ENCODE measurements around the gene RHOJ. TPM values are rescaled to one million over a fixed set of nuclear protein-coding genes. Genes with fewer than 3 reads are reported as not detected.

RHOJ gene
- total and polyA plus RNA-seq, 2 of the 8 experiments (the other 6 are each of a cell fraction or from before 2014, with no cell fraction given), result 0.11 TPM; not detected in 1

GRCh38 chr14:63300854-63301253 lies 96.6 kb downstream of the RHOJ start:
- Histone ChIP-seq H3K4me2 (ENCODE audit: insufficient read depth in 1 of 2, low read depth in 2 of 2, low read length in 2 of 2) (no peak overlapping the region), H3K9ac (replicated peaks in 1 of 4; ENCODE audit: extremely low read depth in 1 of 4, low read depth in 3 of 4, low read length in 3 of 4) (no peak overlapping the region), H3K4me1 (replicated peaks in 1 of 4; ENCODE audit: control insufficient read depth in 3 of 4, insufficient read depth in 4 of 4, low read length in 3 of 4) (peaks cover 0 to 5% (median 2%) of the 10 kb centered on the region in 4 experiments; a peak in 3 of 7 replicates), H3K4ac (replicated peaks; ENCODE audit: insufficient read length, low read depth, low read length) (no peak overlapping the region), H2AFZ (ENCODE audit: low read length) (no peak overlapping the region), H4K8ac (ENCODE audit: extremely low read depth, insufficient read depth, low read length) (no peak overlapping the region), H2BK5ac (ENCODE audit: low read depth, low read length) (no peak overlapping the region), H2BK120ac (replicated peaks; ENCODE audit: low read depth, low read length) (no peak overlapping the region), H3K18ac (ENCODE audit: extremely low read depth, low read length) (no peak overlapping the region), H4K91ac (replicated peaks; ENCODE audit: insufficient read length, low read length) (no peak overlapping the region), H2AK5ac (ENCODE audit: low read depth, low read length) (no peak overlapping the region), H4K5ac (ENCODE audit: insufficient read length, low read depth, low read length) (no peak overlapping the region), H2BK15ac (ENCODE audit: low read length) (no peak overlapping the region), H3K27ac (ENCODE audit: low read depth, low read length) (no peak overlapping the region), H2BK20ac (ENCODE audit: low read length) (no peak overlapping the region), H3K79me1 (ENCODE audit: low read depth, low read length) (no peaks in the 10 kb centered on the region), H3K14ac (ENCODE audit: insufficient read length) (no peak overlapping the region), H2BK12ac (ENCODE audit: low read depth, low read length) (no peak overlapping the region), H3K79me2 (ENCODE audit: control insufficient read depth in 1 of 2, insufficient read depth in 2 of 2, low read length in 2 of 2) (no peaks in the 10 kb centered on the region), H3K23ac (ENCODE audit: insufficient read length) (no peak overlapping the region), H3K56ac (replicated peaks; ENCODE audit: insufficient read length, low read depth, low read length) (no peak overlapping the region), H3K9me3 (ENCODE audit: insufficient read depth in 2 of 2, low read depth in 1 of 2, low read length in 1 of 2) (no peaks in the 10 kb centered on the region), H3K27me3 (replicated peaks in 1 of 4; ENCODE audit: control insufficient read depth in 3 of 4, extremely low read depth in 1 of 4, insufficient read depth in 3 of 4, low read length in 3 of 4) (no peaks in the 10 kb centered on the region), H3K23me2 (ENCODE audit: low read depth, low read length) (no peaks in the 10 kb centered on the region), H4K20me1 (replicated peaks in 1 of 2; ENCODE audit: control insufficient read depth in 1 of 2, insufficient read depth in 2 of 2, low read length in 2 of 2) (no peaks in the 10 kb centered on the region), H3K4me3 (ENCODE audit: extremely low read depth in 1 of 4, insufficient read depth in 2 of 4, low read depth in 3 of 4, low read length in 4 of 4) (no peak overlapping the region), H3K36me3 (ENCODE audit: control insufficient read depth in 2 of 4, insufficient read depth in 4 of 4, low read length in 3 of 4) (no peaks in the 10 kb centered on the region)
- FAIRE-seq (no peak), DNase-seq (ENCODE audit: low read depth in 1 of 2, low spot score in 2 of 2) (no peak)
- 89% methylated on average over 2 of the region's 2 CpGs; no CpG with 5 or more reads in 1 of the 2 experiments for WGBS, 2 experiments (ENCODE audit: extremely low coverage in 1 of 2, insufficient coverage in 1 of 2, insufficient read length in 1 of 2, insufficient replicate concordance in 2 of 2, low coverage in 1 of 2, low lambda C conversion rate in 2 of 2, missing lambda C conversion rate in 1 of 2)
- ChIA-PET POLR2A (ENCODE audit: partially characterized antibody) (no interaction called here), CTCF (ENCODE audit: partially characterized antibody) (interaction anchor here (1.0 kb wide), 1 partner anchor 9 kb away, joined by 3 read pairs; no protein-coding TSS in a partner anchor)
- TF ChIP-seq NRF1 (IDR thresholded peaks at IDR 0.05; ENCODE audit: low read depth, low read length) (no peak), BCL11A (IDR thresholded peaks at IDR 0.05; ENCODE audit: low read depth in 2 of 2, low read length in 2 of 2) (no peak), KDM4A (IDR thresholded peaks at IDR 0.05; ENCODE audit: low read depth, low read length, severe bottlenecking) (no peak), USF2 (IDR thresholded peaks at IDR 0.05; ENCODE audit: low read length) (no peak), JUND (IDR thresholded peaks at IDR 0.05; ENCODE audit: low read length) (no peak), CBX5 (IDR thresholded peaks at IDR 0.05; ENCODE audit: low read depth, low read length) (no peak), POU5F1 (IDR thresholded peaks at IDR 0.05; ENCODE audit: low read depth, low read length) (no peak), TAF1 (IDR thresholded peaks at IDR 0.05; ENCODE audit: low read depth, low read length) (no peak), CEBPB (IDR thresholded peaks at IDR 0.05; ENCODE audit: low read depth, low read length) (no peak), PHF8 (conservative IDR thresholded peaks at IDR 0.05; ENCODE audit: low read depth, low read length) (no peak), MAX (IDR thresholded peaks at IDR 0.05) (no peak), CHD2 (IDR thresholded peaks at IDR 0.05; ENCODE audit: low read length) (no peak), GABPA (IDR thresholded peaks at IDR 0.05; ENCODE audit: borderline replicate concordance, insufficient read depth, low read length) (no peak), TCF12 (IDR thresholded peaks at IDR 0.05; ENCODE audit: low read depth, low read length) (no peak), SRF (IDR thresholded peaks at IDR 0.05; ENCODE audit: low read depth, low read length) (no peak)

All from H1 (cell line).